ENCODE data around the gene WFDC9.
"Not testable (repeated sequence)": the region's sequence is repeated elsewhere in the genome, so short reads cannot be mapped to it uniquely, and the experiment has no call there.

The WFDC9 gene

GRCh38 chr20:45631184-45631583 is at the start of gene WFDC9:
TSS of gene WFDC9 (minus strand) at chr20:45631284. CDS start at chr20:45610181, 21,103 bp downstream.
- in situ Hi-C loops (cut with MboI; ENCODE audit: low sequenced_read_pairs) = no loop called here

GRCh38 chr20:45679650-45680049 is 48.6 kb upstream of the WFDC9 start:
- in situ Hi-C loops (cut with MboI; ENCODE audit: low sequenced_read_pairs) = no loop called here

GRCh38 chr20:45672765-45673164 is 41.7 kb upstream of the WFDC9 start:
- in situ Hi-C loops (cut with MboI; ENCODE audit: low sequenced_read_pairs) = no loop called here

- in situ Hi-C loops (cut with MboI; ENCODE audit: low sequenced_read_pairs) = no loop called here
Measured at GRCh38 chr20:45670139-45670538, 39.1 kb upstream of the WFDC9 start, which contains the start of gene WFDC11. TSS of gene WFDC11 (minus strand) at chr20:45670239. CDS start at chr20:45650600, 19,639 bp downstream.

- in situ Hi-C loops (cut with MboI; ENCODE audit: low sequenced_read_pairs) = not testable (repeated sequence)
Measured at GRCh38 chr20:45657038-45657437, 26.0 kb upstream of the WFDC9 start.

- in situ Hi-C loops (cut with MboI; ENCODE audit: low sequenced_read_pairs) = not testable (repeated sequence)
Measured at GRCh38 chr20:45651726-45652125, 20.6 kb upstream of the WFDC9 start.

- in situ Hi-C loops (cut with MboI; ENCODE audit: low sequenced_read_pairs) = no loop called here
Measured at GRCh38 chr20:45649312-45649863, 18.3 kb upstream of the WFDC9 start.

- in situ Hi-C loops (cut with MboI; ENCODE audit: low sequenced_read_pairs) = no loop called here
Measured at GRCh38 chr20:45647441-45648050, 16.5 kb upstream of the WFDC9 start.

- in situ Hi-C loops (cut with MboI; ENCODE audit: low sequenced_read_pairs) = no loop called here
Measured at GRCh38 chr20:45646875-45647274, 15.8 kb upstream of the WFDC9 start.

- in situ Hi-C loops (cut with MboI; ENCODE audit: low sequenced_read_pairs) = not testable (repeated sequence)
Measured at GRCh38 chr20:45645869-45646268, 14.8 kb upstream of the WFDC9 start.

GRCh38 chr20:45641076-45641475 is 10.0 kb upstream of the WFDC9 start:
- in situ Hi-C loops (cut with MboI; ENCODE audit: low sequenced_read_pairs) = not testable (repeated sequence)

- in situ Hi-C loops (cut with MboI; ENCODE audit: low sequenced_read_pairs) = no loop called here
Measured at GRCh38 chr20:45639687-45640086, 8.6 kb upstream of the WFDC9 start.

GRCh38 chr20:45636513-45636912 is 5.4 kb upstream of the WFDC9 start:
- in situ Hi-C loops (cut with MboI; ENCODE audit: low sequenced_read_pairs) = no loop called here

GRCh38 chr20:45630371-45630770 is 713 bp downstream of the WFDC9 start:
- in situ Hi-C loops (cut with MboI; ENCODE audit: low sequenced_read_pairs) = no loop called here

- in situ Hi-C loops (cut with MboI; ENCODE audit: low sequenced_read_pairs) = no loop called here
Measured at GRCh38 chr20:45629496-45630100, 1.5 kb downstream of the WFDC9 start, which contains the start of gene WFDC10A. TSS of gene WFDC10A (plus strand) at chr20:45629739. CDS start at chr20:45629814, 75 bp downstream.

- in situ Hi-C loops (cut with MboI; ENCODE audit: low sequenced_read_pairs) = no loop called here
Measured at GRCh38 chr20:45626540-45626939, 4.5 kb downstream of the WFDC9 start.

- in situ Hi-C loops (cut with MboI; ENCODE audit: low sequenced_read_pairs) = no loop called here
Measured at GRCh38 chr20:45621593-45621992, 9.5 kb downstream of the WFDC9 start.

- in situ Hi-C loops (cut with MboI; ENCODE audit: low sequenced_read_pairs) = no loop called here
Measured at GRCh38 chr20:45617591-45617990, 13.5 kb downstream of the WFDC9 start.

GRCh38 chr20:45612314-45612713 is 18.8 kb downstream of the WFDC9 start:
- in situ Hi-C loops (cut with MboI; ENCODE audit: low sequenced_read_pairs) = no loop called here

GRCh38 chr20:45611054-45611453 is 20.0 kb downstream of the WFDC9 start:
- in situ Hi-C loops (cut with MboI; ENCODE audit: low sequenced_read_pairs) = no loop called here

- in situ Hi-C loops (cut with MboI; ENCODE audit: low sequenced_read_pairs) = no loop called here
Measured at GRCh38 chr20:45607810-45608209, 23.3 kb downstream of the WFDC9 start.

GRCh38 chr20:45595235-45595634 is 35.8 kb downstream of the WFDC9 start:
- in situ Hi-C loops (cut with MboI; ENCODE audit: low sequenced_read_pairs) = no loop called here

Data from HL-60/S4 treated with phorbol 12-myristate 13-acetate at 8.2 ng/mL for 4 days and 3 days (cell line).